Endothelial cell of umbilical vein (primary cell): Measurements from ENCODE around the gene ZNF474. TPM values are rescaled to one million over a fixed set of nuclear protein-coding genes. Genes with fewer than 3 reads are reported as not detected.

Experiments
- BruUV-seq: library from RNA; stranded (reverse); fragments of 400-500 nt; replicated peaks from 2 replicates; lab custom pipeline; 2021; lab: Mats Ljungman, UMichigan
- CTCF ChIA-PET: fragments of 300-600, 350-600 bp; sonication (Branson Sonifier 250); formaldehyde crosslinking; loops from one replicate; lab custom pipeline; 2021; ENCODE audit warnings: antibody characterized with exemption, inconsistent platforms; lab: Charles Lee
- POLR2A ChIA-PET: fragments of 300-600, 350-600 bp; sonication (Branson Sonifier 250); formaldehyde crosslinking; loops from one replicate; lab custom pipeline; 2021; ENCODE audit warnings: antibody characterized with exemption, inconsistent platforms; lab: Charles Lee
- DNase-seq: peaks from one replicate; pipeline ENCODE4 v3.0.0-alpha.2; 2011; ENCODE audit warnings: low read depth, low spot score
- FAIRE-seq: peaks from 2 replicates; lab custom pipeline; 2011; peaks lifted over from hg19 to GRCh38; lab: Jason Lieb, UNC
- H2AFZ ChIP-seq: 2 replicates; pipeline ENCODE4 v1.6.0; 2012; ENCODE audit warnings: low read depth, low read length, control low read depth, inconsistent platforms
- H3K27ac ChIP-seq: 2 replicates; pipeline ENCODE4 v1.5.1; 2011; ENCODE audit warnings: low read depth, mild to moderate bottlenecking, control low read depth, low read length, moderate library complexity; ENCODE audit not compliant: insufficient read depth
- H3K27me3 ChIP-seq, 2 experiments: 2 replicates each; pipeline versions ENCODE4 v1.6.0 to v1.6.1; 2011; ENCODE audit warnings: low read length in 2 of 2, mixed read lengths in 1 of 2; ENCODE audit not compliant: control insufficient read depth in 2 of 2, insufficient read depth in 2 of 2
- H3K36me3 ChIP-seq, 2 experiments: 2 replicates in 1 of 2; 3 replicates in 1 of 2; pipeline ENCODE4 v1.5.1; 2011; ENCODE audit warnings: low read length in 2 of 2, mild to moderate bottlenecking in 1 of 2, moderate library complexity in 1 of 2; ENCODE audit not compliant: control insufficient read depth in 2 of 2, insufficient read depth in 2 of 2; ENCODE audit errors: extremely low read depth in 1 of 2
- H3K4me1 ChIP-seq: 3 replicates; pipeline ENCODE4 v1.5.1; 2011; ENCODE audit warnings: mild to moderate bottlenecking, low read length; ENCODE audit not compliant: control insufficient read depth, insufficient read depth; ENCODE audit errors: extremely low read depth
- H3K4me2 ChIP-seq: 2 replicates; pipeline ENCODE4 v1.6.1; 2011; ENCODE audit warnings: low read length, control low read depth, mixed read lengths; ENCODE audit not compliant: insufficient read depth
- H3K4me3 ChIP-seq, 3 experiments: fragments of 200-600 bp in 1 of 3; sonication (generic), shearing (Covaris generic) in 1 of 3; replicated peaks in 1 of 3; 2 replicates each; pipeline ENCODE4 v1.5.1; 2011 to 2016; ENCODE audit warnings: control low read depth in 3 of 3, low read length in 3 of 3, mild to moderate bottlenecking in 2 of 3, inconsistent platforms in 1 of 3, low read depth in 1 of 3, moderate library complexity in 1 of 3; ENCODE audit not compliant: insufficient read depth in 1 of 3
- H3K79me2 ChIP-seq: 2 replicates; pipeline ENCODE4 v1.6.0; 2012; ENCODE audit warnings: low read length, inconsistent platforms; ENCODE audit not compliant: control insufficient read depth, insufficient read depth
- H3K9ac ChIP-seq: replicated peaks from 2 replicates; pipeline ENCODE3; 2011; ENCODE audit warnings: low read length, control low read depth; ENCODE audit not compliant: insufficient read depth; ENCODE audit errors: extremely low read depth
- H3K9me1 ChIP-seq: replicated peaks from 3 replicates; pipeline ENCODE4 v1.6.0; 2011; ENCODE audit warnings: mild to moderate bottlenecking, low read length; ENCODE audit not compliant: control insufficient read depth, insufficient read depth; ENCODE audit errors: extremely low read depth
- H3K9me3 ChIP-seq: replicated peaks from 2 replicates; pipeline ENCODE4 v1.5.1; 2012; ENCODE audit warnings: low read length, inconsistent platforms; ENCODE audit not compliant: control insufficient read depth, insufficient read depth
- H4K20me1 ChIP-seq: replicated peaks from 2 replicates; pipeline ENCODE3; 2011; ENCODE audit warnings: mild to moderate bottlenecking, low read length; ENCODE audit not compliant: control insufficient read depth, insufficient read depth; ENCODE audit errors: extremely low read depth
- EZH2 ChIP-seq: IDR thresholded peaks from 2 replicates; pipeline ENCODE4 v1.6.1; 2012; ENCODE audit warnings: borderline replicate concordance, low read depth, mild to moderate bottlenecking, moderate library complexity, low read length, inconsistent platforms; ENCODE audit not compliant: severe bottlenecking
- FOS ChIP-seq: IDR thresholded peaks from 2 replicates; pipeline ENCODE4 v1.6.1; 2011; ENCODE audit warnings: mild to moderate bottlenecking, low read length, moderate library complexity, borderline replicate concordance; ENCODE audit not compliant: insufficient read depth
- GATA2 ChIP-seq: IDR thresholded peaks from 2 replicates; pipeline ENCODE4 v1.7.0; 2011; ENCODE audit warnings: low read depth, mild to moderate bottlenecking, moderate library complexity, mixed read lengths, low read length; ENCODE audit not compliant: insufficient read length, insufficient read depth
- JUN ChIP-seq: IDR thresholded peaks from 2 replicates; pipeline ENCODE4 v1.6.1; 2011; ENCODE audit warnings: borderline replicate concordance, low read depth; ENCODE audit not compliant: insufficient read length, insufficient read depth
- MYC ChIP-seq: IDR thresholded peaks from one replicate; pipeline ENCODE4 v1.6.1; 2011; ENCODE audit warnings: mild to moderate bottlenecking, low read depth, low read length
- POLR2A ChIP-seq: IDR thresholded peaks from 2 replicates; pipeline ENCODE4 v1.6.1; 2012; ENCODE audit warnings: low read depth, mild to moderate bottlenecking, control low read depth, low read length
- POLR2AphosphoS5 ChIP-seq: IDR thresholded peaks from 2 replicates; pipeline ENCODE4 v1.6.1; 2012; ENCODE audit warnings: low read depth, mild to moderate bottlenecking, control low read depth, low read length, moderate library complexity; ENCODE audit not compliant: insufficient read depth
- dilution Hi-C: fragments of 300-500 bp; cut with MboI; formaldehyde crosslinking; loops from one replicate; pipeline ENCODE4 v1.15.0; 2019; ENCODE audit warnings: low sequenced_read_pairs; ENCODE audit not compliant: extremely low pct_ligation_motif_present
- intact Hi-C: fragments of 100-400 bp; cut with micrococcal nuclease; formaldehyde crosslinking; loops from one replicate; pipeline ENCODE4 v1.10.0; 2022
- polyA plus RNA-seq, 4 experiments: library from polyadenylated mRNA; depleted of rRNA in 3 of 4; stranded (reverse) in 3 of 4; unstranded in 1 of 4; fragments of >200 nt; gene quantifications; 2 replicates each; pipeline versions ENCODE4 v1.2.1 to v1.2.3, GENCODE V29; 2011 to 2012; ENCODE audit warnings: missing spikeins in 1 of 4
- total RNA-seq: library from RNA; stranded (reverse); gene quantifications from 2 replicates; pipeline ENCODE4 v1.2.3, GENCODE V29; 2021
- TF ChIP-seq, protein P1 (sequence below): IDR thresholded peaks from 2 replicates; pipeline ENCODE4 v1.6.1; 2011; ENCODE audit not compliant: insufficient read depth, insufficient read length
- TF ChIP-seq, protein P2 (sequence below), 2 donors: IDR thresholded peaks; 1 replicate in 1 of 2; 2 replicates in 1 of 2; pipeline ENCODE4 v1.5.1; 2011; ENCODE audit warnings: low read length in 2 of 2, mild to moderate bottlenecking in 2 of 2, moderate library complexity in 2 of 2, control low read depth in 1 of 2, inconsistent platforms in 1 of 2, low read depth in 1 of 2; ENCODE audit not compliant: insufficient read depth in 1 of 2; ENCODE audit errors: extremely low read depth in 1 of 2

The ZNF474 gene
- total and polyA plus RNA-seq, 2 donors (not counting 3 experiments of a cell fraction or from before 2014, with no cell fraction given): 0.03 TPM; not detected in 1

DNA sequence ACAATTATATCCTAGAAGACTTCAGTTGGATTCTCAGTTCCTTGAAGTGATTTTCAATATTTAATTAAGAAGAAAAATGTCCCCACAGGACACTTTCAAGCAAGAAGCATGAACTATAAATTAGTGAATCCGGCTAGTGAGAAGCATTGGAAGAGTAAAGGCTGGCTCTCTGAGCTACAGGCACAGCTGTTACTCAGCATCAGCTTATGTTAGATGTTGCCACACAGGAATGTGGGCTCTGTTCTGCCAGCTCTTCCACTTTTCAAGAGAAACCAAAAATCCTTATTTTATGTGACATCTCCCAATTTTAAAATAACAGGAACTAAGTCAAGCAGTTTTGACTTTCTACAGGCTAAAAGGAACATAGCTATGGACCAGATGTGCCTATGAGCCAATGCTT, 14.9 kb downstream of the ZNF474 start:
- no TSS peak for BruUV-seq
- no peaks in the 10 kb centered on the region for H3K4me1 ChIP-seq
- intact Hi-C loops: no loop called here
- no peaks in the 10 kb centered on the region for H3K36me3 ChIP-seq
- no peak for FAIRE-seq
- no peak overlapping the region for H3K9ac ChIP-seq
- no peaks in the 10 kb centered on the region for H4K20me1 ChIP-seq
- H3K9me1 ChIP-seq: no peaks in the 10 kb centered on the region
- no peak overlapping the region for H3K27ac ChIP-seq
- TF ChIP-seq, protein P1, sequence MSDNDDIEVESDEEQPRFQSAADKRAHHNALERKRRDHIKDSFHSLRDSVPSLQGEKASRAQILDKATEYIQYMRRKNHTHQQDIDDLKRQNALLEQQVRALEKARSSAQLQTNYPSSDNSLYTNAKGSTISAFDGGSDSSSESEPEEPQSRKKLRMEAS: no peak
- TF ChIP-seq POLR2A (no peak), FOS (no peak), MYC (no peak), EZH2 (no peak), POLR2AphosphoS5 (no peak), JUN (no peak), GATA2 (no peak)
- TF ChIP-seq, protein P2, sequence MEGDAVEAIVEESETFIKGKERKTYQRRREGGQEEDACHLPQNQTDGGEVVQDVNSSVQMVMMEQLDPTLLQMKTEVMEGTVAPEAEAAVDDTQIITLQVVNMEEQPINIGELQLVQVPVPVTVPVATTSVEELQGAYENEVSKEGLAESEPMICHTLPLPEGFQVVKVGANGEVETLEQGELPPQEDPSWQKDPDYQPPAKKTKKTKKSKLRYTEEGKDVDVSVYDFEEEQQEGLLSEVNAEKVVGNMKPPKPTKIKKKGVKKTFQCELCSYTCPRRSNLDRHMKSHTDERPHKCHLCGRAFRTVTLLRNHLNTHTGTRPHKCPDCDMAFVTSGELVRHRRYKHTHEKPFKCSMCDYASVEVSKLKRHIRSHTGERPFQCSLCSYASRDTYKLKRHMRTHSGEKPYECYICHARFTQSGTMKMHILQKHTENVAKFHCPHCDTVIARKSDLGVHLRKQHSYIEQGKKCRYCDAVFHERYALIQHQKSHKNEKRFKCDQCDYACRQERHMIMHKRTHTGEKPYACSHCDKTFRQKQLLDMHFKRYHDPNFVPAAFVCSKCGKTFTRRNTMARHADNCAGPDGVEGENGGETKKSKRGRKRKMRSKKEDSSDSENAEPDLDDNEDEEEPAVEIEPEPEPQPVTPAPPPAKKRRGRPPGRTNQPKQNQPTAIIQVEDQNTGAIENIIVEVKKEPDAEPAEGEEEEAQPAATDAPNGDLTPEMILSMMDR (IDR thresholded peaks at IDR 0.05; ENCODE audit: extremely low read depth in 1 of 2, insufficient read depth in 1 of 2, low read depth in 1 of 2, low read length in 2 of 2): no peak
- H3K4me2 ChIP-seq: no peak overlapping the region
- ChIA-PET CTCF (interaction anchor here (0.9 to 3.5 kb wide), 2 partner anchors 12 to 194 kb away, joined by 3 to 15 read pairs; no protein-coding TSS in a partner anchor), POLR2A (no interaction called here)
- no peaks in the 10 kb centered on the region for H3K79me2 ChIP-seq
- dilution Hi-C loops: no loop called here
- no peak overlapping the region for H2AFZ ChIP-seq
- no peaks in the 10 kb centered on the region for H3K27me3 ChIP-seq
- DNase-seq: no peak
- no peak overlapping the region for H3K4me3 ChIP-seq
- H3K9me3 ChIP-seq: no peaks in the 10 kb centered on the region
